Activated gamma-delta T cell treated with anti-CD3 and anti-CD28 coated beads, Interleukin-2, amount 50 U/mL, for 16 hours (primary cell): ENCODE results near the gene CYP2S1.
"Not testable (repeated sequence)": the region's sequence is repeated elsewhere in the genome, so short reads cannot be mapped to it uniquely, and the experiment has no call there.

ENCODE experiments used
- DNase-seq: peaks from one replicate; pipeline ENCODE4 v3.0.0-alpha.2; 2020; ENCODE audit warnings: low read depth

Gene CYP2S1

DNA sequence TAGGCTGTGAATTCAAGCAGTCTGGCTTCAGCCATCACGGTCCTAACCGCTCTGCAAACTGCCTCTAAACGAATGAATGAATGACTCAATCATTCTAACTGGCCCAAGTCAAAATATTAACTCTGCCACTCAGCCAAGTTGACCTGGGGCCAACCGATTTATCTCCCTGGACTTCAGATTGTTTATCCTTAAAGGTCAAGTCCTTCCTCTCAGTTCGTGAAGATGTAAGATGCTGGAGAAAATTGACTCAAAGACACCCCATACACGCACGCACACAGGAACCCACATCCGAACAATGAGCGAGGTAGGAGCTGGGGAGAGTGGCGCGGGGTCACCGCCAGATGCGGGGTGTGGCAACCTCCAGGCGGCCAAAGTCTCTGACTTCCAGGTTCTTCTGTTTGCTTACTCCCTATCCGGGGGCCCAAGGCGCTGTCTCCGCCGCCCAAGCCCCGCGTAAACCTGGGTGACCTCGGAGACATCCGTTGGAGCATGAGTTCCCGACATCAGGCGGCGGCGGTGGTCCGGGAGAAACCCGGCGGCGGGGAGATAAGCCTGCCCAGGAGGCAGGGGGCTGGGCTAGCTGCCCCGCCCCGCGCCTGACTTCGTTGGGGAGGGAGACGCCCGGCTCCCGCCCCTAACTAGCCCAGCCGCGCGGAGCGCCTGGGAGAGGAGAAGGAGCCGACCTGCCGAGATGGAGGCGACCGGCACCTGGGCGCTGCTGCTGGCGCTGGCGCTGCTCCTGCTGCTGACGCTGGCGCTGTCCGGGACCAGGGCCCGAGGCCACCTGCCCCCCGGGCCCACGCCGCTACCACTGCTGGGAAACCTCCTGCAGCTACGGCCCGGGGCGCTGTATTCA lies at the start of gene CYP2S1:
Gene CYP2S1 (plus strand): TSS at position 646 of the 856 bp plus-strand sequence. CDS start 46 bp downstream, at position 692.
- no peak for DNase-seq

DNA sequence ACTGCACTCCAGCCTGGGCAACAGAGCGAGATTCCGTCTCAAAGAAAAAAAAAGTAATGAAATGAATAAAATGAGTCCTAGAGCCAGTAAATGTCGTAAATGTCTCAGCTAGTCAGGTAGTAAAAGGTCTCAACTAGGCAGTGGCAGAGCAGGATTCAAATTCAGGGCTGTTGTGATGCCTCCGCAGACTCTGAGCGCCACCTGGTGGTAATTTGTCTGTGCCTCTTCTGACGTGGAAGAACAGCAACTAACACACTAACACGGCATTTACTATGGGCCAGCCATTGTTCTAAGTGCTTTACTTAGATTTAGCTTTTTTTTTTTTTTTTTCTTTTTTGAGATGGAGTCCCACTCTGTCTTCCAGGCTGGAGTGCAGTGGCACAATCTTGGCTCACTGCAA lies 48.6 kb upstream of the CYP2S1 start:
- peak; percentile 85 for DNase-seq

DNA sequence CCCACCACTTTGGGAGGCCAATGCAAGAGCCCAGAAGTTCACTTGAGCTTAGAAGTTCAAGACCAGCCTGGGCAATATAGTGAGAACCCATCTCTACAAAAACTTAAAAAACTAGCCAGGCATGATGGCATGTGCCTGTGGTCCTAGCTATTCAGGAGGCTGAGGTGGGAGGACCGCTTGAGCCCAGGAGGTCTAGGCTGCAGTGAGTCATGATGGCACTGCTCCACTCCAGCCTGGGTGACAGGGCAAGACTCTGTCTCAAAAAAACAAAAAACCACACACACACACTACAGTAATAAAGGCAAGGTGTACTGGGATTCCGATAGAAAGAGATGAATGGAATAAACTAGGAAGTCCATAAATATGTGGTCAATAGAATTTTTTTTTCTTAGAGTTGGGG lies 43.2 kb upstream of the CYP2S1 start:
- DNase-seq = no peak

DNA sequence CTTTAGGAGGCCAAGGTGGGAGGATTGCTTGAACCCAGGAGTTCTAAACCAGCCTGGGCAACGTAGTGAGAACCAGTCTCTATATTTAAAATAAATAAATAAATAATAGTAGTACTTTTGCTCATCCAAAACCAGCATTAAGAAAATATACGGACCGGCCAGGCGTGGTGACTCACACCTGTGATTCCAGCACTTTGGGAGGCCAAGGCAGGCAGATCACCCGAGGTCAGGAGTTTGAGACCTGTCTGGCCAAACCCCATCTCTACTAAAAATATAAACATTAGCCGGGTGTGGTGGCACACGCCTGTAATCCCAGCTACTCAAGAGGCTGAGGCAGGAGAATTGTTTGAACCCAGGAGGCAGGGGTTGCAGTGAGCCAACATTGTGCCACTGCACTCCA lies 42.0 kb upstream of the CYP2S1 start:
- DNase-seq = not testable (repeated sequence)

DNA sequence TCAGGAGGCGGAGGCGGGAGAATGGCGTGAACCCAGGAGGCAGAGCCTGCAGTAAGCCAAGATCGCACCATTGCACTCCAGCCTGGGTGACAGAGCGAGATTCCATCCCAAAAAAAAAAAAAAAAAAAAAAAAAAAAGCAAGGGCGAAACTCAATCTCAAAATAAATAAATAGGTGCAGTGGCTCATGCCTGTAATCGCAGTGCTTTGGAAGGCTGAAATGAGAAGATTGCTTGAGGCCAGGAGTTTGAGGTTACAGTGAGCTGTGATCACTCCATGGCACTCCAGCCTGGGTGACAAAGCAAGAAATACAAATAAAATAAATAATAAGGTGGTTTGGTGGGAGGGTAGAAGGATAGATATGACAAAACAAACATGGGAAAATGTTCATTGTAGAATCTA lies 39.0 kb upstream of the CYP2S1 start:
- DNase-seq = no peak

- DNase-seq = no peak
Observed at GRCh38 chr19:41156207-41156606, 36.8 kb upstream of the CYP2S1 start.

DNA sequence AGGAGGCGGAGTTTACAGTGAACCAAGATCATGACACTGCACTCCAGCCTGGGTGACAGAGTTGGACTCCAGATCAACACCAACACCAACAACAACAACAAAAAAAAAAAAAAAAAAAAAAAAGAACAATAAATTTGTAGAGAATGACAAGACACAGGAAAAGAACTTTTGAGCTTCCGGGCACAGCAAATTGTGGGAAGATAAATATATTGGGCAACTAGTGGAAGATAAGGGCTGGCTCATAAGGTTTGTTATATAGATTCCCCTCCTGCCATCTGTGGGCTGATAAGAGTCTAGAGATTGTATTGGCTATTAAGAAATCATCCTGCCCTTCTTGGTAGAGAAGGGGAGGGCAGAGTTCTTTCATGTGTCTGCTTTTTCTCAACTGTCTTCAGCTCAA lies 33.1 kb upstream of the CYP2S1 start:
- DNase-seq = no peak

- DNase-seq = no peak
Observed at GRCh38 chr19:41161903-41162302, 31.1 kb upstream of the CYP2S1 start.

GRCh38 chr19:41166944-41167804 lies 25.8 kb upstream of the CYP2S1 start:
- DNase-seq = no peak

- DNase-seq = no peak
Observed at GRCh38 chr19:41172297-41173164, 20.5 kb upstream of the CYP2S1 start.

GRCh38 chr19:41174297-41174928 lies 18.6 kb upstream of the CYP2S1 start:
- no peak for DNase-seq

DNA sequence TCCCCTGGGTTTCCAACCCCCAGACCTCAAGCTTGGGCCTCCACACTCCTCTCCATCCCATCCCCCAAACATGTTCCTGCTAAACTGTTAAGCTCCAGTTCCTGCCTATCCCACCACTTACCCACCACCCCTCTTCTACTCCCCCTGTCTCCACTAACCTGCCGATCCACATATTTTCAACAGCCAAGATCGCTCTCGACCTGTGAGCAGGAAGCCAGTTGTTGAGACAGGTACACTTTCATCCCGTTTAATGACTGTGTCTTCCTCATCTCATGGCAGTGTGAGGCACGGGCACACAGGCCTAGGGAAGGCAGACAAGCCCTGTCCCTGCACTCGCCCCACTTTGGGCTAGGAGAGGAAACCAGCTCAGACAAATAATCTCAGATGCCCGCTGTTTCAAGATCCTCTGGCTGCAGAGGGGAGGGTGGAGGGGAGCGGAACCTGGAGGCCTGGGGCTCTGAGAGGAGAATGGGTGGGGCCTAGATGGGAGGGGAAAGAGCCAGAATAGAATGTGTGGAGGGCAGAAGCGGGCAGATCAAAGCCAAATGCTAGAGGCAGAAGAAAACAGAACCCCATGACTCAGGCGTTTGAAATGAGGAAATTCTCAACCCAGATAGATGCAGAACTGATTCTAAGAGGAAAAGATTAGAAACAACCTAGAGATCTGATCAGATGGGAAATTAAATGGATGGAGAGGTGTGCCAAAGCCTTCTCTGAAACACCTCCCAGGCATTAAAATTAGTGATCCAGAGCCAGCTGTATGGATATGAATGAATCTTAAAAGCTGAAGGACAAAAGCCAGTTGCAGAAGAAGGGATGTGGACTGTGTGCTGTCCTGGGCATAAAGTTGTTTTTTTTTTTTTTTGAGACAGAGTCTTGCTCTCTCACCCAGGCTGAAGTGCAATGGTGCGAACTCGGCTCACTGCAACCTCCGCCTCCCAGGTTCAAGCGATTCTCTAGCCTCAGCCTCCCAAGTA lies 16.9 kb upstream of the CYP2S1 start:
- peak; percentile 5 for DNase-seq

DNA sequence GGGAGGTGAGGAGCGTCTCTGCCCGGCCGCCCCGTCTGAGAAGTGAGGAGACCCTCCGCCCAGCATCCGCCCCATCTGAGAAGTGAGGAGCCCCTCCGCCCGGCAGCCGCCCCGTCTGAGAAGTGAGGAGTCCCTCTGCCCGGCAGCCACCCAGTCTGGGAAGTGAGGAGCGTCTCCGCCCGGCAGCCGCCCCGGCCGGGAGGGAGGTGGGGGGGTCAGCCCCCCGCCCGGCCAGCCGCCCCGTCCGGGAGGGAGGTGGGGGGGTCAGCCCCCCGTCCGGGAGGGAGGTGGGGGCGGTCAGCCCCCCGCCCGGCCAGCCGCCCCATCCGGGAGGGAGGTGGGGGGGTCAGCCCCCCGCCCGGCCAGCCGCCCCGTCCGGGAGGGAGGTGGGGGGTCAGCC lies 12.8 kb upstream of the CYP2S1 start:
- not testable (repeated sequence) for DNase-seq

DNA sequence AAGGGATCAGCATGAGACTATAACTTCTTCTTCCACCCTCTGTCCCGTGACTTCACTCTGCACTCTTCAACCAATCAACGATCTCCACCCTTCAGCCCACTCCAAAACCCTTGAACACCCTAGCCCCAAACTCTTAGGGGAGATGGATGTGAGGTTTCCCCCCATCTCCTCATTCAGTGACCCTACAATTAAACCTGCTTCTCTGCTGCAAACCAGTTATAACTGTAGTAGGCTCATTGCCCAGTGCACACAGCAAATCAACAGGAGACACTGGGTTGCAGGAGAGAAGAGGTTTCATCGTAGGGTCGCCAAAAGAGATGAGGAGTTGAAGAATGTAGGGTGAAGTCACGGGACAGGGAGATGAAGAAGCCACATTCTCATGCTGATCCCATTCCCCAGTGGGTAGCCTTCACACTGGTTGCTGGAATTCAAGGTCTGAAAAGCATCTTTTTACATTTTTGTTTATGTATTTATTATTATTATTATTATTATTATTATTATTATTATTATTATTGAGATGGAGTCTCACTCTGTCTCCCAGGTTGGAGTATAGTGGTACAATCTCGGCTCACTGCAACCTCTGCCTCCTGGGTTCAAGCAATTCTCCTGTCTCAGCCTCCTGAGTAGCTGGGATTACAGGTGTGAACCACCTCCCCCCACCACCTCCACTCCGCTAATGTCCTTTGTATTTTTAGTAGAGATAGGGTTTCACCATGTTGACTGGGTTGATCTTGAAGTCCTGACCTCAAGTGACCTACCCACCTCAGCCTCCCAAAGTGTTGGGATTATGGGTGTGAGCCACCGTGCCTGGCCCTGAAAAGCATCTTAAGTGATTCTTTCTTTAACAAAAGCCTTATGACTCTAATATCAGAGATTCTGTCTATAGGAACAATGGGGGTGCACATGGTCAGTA lies 5.8 kb upstream of the CYP2S1 start:
- DNase-seq = no peak

- no peak for DNase-seq
Observed at GRCh38 chr19:41187884-41188279, 5.1 kb upstream of the CYP2S1 start.

GRCh38 chr19:41189425-41190065 lies 3.5 kb upstream of the CYP2S1 start:
- no peak for DNase-seq

DNA sequence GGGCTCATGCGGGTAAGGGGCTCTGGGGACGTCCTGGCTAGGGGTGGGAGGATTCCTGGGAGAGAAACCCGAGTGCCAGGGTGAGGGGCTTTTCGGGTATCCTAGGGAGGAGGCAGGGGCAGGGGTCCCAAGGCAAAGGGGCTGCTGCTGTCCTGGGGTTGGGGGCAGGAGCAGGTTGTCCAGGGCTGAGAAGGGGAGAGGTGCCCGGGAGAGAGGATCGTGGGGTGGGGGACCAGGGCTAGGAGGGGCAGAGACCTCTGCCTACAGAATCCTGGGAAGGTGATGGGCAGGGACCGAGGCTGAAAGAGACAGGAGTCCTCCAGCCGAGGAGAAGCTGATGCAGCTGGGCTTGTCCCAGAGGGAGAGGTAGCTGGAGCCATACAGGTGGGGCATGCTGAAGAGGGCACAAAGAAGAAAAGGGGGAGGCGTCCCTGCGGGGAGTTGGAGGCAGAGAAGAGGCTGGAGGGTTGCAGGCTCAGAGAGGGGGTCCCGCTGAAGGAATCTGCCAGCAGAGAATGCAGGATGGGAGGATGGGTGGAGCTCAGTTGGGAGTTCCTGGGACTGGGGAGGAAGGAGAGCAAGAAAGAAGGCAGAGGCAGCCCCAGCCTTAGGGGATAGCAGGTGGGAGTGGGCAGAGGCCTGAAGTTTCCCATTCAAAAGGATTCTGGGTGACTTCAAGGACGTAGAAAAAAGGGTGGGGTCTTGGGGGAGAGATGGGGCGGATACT lies 574 bp downstream of the CYP2S1 start:
- DNase-seq = no peak

DNA sequence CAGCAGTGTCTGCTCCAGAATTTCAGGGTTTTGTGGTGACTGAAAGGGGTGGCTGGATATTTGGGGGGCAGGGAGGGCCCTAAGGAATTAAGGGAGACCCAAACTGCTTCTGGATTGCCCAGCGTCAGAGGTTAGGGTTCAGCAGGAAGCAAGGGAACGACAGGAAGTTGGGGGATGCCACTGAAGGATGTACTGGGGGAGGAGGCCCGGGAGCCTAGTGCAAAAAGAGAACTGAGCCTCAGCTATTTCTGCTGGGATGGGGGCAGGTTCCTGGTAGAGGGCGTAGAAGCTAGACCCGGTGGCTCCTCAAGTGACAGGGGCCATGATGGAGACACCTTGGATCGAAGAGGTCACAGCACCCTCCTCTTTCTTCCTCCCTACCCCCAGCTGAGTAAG lies 1.1 kb downstream of the CYP2S1 start:
- DNase-seq = no peak
